Stimulated activated CD4-positive, alpha-beta T cell treated with anti-CD3 and anti-CD28 coated beads, Interleukin-2, amount 100 ng/mL, for 24 hours (primary cell): ENCODE measurements around the gene TRIM15.
"Not testable (repeated sequence)": the region's sequence is repeated elsewhere in the genome, so short reads cannot be mapped to it uniquely, and the experiment has no call there.

ENCODE experiments used
- DNase-seq, 2 donors: peaks; one replicate each; pipeline ENCODE4 v3.0.0-alpha.2; 2020

TRIM15 gene

DNA sequence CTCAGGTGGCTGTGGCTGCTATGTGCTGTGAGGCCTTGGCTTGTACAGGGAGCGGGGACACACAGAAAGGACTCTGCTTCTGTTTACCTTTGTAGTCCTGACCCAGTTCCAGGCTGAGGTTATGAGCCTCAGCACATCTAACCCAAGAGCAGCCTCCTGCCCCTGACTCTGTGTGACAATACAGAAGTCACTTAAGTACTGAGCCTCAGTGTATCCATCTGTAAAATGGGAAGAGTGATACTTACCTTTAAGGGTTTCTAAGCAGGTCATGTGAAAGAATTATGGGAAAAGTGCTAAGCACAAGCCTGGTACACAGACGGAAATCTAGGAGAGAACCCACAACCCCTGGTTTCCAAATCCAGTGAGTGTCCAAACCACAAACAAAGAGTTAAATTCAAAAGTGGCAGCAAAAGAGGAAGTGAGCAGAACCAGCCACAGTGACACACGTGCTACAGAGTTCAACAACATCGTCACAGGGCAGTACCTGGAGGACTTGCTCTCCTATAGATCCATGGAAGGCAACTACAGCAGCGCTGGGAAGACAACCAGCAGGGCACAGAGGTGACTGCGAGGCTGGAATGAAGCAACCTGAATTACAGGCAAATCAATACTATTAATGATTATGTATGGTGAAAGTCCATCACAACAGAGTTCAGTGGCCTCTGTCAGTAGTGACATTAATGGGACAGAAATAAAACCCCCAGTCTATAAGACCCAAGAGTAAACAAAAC lies 37.4 kb downstream of the TRIM15 start:
- no peak for DNase-seq

DNA sequence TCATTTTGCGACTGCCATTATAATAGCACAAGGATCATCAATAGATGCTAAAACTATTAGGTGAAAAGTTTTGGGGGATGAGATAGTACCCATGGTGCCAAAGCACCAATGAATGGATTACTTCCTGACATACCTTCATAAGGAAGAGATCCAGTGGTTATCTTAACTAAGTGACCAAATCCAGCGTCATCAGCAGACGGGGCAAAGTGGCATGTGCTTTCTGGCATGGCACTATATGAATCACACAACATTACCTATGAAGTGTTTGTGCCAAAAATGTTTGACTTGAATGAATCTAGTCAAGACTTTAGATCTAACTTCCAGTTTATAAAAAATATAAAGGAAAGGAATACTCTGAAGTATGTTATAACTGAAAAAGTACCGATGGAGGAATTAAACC lies 39.0 kb downstream of the TRIM15 start:
- no peak for DNase-seq

DNA sequence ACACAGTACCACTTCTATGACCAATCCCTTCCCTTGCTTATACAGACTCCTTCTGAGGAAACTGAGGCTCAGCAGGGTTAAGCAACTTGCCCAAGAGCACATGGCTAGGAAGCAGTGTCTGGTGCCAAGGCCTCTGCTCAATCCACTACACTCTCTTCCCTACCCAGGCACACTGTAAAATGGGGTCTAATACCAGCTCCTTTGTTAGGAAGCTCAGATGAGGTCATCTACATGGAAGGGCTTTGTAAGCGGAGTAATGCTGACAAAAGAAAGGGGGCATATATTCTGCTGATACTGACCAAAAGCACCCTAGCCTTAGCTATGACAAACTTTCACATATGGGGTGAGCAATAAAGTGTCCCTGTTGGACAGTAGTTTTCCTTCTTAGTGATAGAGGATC lies 40.8 kb downstream of the TRIM15 start:
- no peak for DNase-seq

DNA sequence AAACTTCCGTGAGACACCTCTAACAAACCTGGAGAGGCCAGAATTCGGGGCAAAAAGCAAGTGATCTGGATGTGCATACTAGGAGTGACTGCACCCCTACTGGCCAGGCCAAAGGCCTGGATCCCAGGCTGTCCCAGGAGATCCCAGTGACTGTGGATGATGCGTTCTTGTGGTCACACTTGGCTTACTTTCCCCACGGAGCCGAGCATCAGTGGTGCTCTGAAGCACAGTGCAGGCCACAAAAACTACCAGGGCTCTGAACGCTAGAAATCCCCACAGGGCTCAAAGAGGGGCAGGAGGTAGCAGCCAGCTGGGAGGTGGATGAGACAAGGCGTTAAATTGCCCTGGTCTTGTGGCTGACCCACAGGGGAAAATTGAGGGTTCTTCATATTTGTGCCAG lies 42.8 kb downstream of the TRIM15 start:
- no peak for DNase-seq

DNA sequence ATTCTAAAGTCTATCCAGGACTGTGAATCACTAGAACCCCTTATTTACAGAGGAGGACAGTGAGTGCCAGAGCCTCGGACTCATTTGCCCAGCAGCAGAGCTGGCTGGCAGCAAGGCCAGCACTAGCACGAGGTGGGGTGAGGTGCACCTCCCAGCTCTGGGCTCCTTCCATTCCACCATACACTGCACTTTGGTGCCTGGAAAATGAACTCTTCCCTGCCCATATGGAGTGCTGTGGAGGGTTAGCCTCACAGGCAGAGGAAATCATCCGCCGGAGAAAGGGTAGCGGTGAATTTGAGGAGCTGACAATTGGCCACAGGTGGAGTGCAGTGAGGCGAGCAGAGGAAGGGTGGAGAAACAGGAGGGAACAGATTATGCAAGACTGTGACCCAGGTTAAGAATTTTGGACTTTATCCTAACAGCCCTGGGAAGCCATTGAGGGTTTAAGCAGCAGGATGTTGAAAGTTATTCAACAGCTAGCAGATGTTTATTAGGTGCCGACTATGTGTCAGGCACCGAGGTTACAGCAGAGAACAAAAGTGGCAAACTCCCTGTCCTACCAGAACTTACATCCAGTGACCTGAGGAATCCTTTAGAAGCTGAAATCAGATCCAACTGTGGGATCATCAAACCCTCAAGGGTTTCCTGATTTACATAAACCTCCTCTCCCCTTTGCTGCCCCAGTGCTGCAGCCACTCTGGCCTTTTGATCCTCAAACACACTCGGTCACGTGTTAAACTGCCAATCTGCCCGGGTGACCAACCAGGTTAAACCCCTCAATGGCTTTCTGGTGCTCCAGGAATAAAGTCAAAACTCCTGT lies 43.7 kb downstream of the TRIM15 start:
- no peak for DNase-seq

DNA sequence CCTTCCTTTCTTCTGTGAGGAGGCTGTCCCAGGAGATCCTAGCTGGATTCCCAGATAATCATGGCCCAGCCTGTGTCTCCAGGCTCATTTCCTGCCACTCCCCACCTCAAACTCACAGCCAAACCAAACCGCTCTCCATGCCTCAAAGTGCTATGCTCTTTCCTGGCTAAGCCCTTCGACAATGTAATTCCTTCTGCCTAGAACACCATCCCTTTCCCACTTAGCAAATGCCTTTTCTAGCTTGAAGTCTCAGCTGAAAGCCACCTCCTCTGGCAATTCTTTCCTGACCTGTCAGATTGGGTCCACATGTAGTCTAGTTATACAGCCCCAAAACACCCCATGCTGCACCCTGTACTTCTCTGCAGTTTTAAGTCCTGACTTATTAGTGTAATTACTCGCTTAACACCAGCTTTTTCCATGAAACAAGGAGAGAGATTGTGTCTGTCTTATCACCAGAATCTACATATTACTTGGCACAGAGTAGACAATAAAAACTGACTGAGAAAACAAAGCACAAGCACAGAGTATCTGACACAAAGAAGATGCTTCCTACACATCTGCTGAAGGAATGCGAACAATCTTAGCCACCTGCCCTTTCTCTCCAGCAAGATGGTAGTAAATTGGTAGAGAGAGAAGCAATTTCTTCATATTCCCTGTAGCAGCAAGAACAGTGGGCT lies 44.4 kb downstream of the TRIM15 start:
- DNase-seq = no peak

DNA sequence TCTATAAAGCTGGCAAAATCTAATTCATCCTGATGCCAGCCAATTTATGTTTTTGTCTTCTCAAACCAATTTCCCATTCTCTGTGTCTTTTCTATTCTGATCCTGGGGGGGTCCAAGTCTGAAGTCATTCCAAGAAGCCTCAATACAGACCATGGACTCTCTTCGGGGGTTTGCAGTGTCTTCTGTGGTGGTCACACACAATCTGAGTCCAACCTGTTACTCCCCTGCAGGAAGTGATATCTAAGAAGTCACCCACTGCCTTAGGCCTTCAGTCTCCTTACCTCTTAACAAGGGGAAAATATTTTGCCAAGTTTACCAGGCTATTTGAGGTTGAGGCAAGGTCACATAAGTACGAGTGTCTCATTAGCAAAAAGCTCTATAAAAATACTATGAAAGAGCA lies 48.0 kb downstream of the TRIM15 start:
- DNase-seq = no peak

DNA sequence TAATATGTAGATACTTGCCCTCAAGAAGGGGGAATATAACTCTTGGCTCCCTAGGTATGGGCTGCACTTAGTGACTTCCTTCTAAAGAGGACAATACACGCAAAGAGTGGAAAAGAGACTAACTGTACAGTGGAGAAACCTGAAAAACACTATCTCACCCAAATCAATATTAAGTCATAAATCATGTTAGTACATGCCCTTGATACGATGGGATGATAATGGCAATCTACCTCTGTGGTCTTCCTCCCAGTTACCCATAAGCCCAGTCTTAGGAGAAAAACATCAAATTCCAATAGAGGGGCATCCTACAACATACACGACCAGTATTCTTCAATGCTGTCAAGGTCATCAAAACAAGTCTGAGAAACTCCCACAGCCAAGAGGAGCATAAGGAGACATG lies 48.6 kb downstream of the TRIM15 start:
- no peak for DNase-seq

DNA sequence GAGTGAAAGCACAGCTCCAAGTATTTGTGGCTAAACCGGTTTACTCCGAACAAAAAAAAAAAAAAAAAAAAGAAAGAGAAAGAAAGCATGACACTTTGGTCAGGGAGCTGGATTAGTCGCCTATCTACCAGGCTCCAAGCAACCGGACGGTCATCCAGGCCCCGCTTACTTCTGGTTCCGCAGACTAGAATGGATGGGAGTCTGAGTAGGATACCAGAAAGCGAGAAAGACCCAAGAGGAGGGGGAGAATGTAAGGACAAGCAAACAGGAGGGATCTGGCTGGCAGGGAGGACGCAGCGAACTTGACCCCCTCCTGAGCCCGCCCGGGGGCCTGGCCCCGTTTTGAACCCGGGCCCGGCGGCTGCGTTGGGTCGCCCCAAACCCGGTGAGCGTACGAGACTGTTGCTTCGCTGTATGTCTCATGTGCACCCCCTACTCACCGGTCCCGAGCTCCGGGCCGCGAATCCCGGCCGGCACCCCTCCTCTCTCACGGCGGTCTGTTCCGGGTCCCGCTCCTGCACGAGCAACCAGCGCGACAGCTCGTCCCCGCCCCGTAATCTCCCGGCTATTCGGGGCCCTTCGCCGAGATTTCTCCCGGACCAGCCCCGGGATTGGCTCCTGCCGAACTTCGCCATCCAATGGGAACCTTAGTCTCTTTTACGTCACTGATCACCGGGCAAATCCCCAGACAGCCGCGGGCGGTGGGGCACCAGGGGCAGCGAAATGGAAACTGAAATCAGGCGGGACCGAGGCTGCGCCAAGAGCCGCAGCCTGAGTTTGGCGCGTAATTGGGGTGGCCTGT lies 49.7 kb downstream of the TRIM15 start, which contains the start of gene TRIM26:
Gene TRIM26, minus strand, starts transcription at position 542 of the 802 bp plus-strand sequence. CDS start 14,303 bp downstream, outside the sequence.
- DNase-seq = peak; percentile 95 to 96

DNA sequence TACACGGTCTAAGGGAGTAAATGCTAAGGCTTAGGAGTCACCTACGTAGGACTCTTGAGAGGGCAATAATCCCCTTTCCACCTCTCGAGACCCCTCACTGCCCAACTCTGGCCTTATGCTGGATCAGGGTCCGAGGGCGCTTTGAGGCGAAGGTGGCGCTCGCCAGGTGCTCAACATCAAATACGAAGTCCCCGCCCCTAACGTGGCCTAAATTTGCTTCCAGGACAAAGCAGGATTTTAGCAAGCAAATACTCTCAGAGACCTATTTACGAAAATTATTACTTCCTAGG lies 50.3 kb downstream of the TRIM15 start:
- DNase-seq = no peak

DNA sequence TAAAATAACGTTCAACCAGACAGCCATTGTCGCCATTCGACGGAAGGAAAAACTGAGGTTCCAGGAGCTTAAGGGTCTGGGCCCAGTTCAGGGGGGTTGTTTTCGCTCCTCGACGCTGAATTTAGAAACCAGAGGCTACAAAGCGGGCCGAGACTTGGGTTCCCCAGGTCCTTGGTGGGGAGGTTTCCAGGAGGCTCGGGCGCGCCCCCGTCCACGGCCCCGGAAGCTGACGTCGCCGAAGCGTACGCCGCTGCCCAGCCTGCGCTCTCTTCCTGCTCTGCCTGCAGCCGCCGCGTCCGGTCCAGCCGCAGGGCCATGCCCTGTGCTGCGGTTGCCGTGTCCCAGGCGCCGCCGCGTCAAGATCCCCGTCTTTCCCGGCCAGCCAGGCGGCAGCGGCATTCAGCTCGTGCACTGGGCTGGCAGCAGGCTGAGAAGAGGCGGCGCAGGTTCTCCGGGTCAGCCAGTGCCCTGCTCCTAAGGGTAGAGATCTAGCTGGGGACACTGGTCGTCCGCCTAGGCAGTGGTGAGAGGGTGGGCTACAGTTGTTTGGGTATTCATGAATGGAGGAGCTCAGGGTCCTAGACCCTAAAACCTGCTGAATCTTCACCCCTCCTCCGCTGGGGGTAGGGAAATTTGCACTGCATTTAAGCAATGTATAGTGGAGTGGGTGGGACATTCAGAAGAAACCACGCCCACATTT lies 50.8 kb downstream of the TRIM15 start:
- peak; percentile 74 to 75 for DNase-seq

DNA sequence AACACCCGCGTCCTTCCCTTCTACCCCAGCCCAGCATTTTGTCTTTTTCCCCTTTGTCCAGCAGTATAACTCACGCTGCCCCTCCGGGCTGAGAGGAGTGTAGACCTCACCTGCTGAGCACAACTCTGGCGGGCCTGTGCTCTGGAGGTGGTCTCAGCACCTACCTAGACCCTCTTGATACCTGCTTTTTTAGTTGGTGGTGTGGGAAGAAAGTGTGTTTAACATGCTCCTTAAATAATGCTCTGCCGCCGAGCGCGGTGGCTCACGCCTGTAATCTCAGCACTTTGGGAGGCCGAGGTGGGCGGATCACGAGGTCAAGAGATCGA lies 51.3 kb downstream of the TRIM15 start:
- no peak for DNase-seq

DNA sequence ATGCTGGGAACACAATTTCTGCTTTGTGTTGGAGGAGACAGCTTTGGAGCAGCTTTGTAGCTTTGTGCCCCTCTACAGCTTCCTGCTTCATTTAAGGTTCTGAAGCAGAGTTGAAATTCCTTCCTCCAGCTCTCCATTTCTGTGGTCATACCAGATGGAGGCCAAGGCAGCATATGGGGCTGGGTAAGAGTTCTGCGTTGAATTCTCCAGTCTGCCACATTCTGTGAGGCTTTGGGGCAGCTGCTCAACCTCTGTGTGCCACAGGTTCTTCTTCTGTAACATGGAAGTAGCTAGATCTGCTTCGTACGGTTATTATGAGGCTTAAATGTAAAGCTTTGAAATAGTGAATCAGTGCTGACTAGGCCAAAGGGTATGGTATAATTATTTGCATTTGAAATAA lies 52.8 kb downstream of the TRIM15 start:
- no peak for DNase-seq

DNA sequence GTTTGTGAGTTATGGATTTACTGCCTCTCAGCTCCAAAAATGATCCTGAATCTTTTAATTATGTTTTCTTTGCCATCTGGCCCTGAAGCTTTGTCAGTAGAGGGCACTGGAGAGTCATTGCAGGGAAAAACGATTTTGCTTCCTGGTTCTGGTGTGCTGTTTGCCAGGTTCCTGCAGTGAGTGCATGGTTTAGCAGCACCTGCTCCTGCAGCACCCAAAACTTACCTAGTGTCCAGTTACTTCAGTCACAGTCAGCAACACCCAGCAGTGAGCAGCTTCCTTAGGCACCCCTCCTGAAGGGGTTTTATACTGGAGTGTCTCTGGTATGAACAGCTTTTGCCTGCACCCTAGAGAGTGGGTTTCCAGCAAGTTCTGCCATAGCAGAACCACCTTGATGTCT lies 55.9 kb downstream of the TRIM15 start:
- DNase-seq = peak; percentile 32 to 57

DNA sequence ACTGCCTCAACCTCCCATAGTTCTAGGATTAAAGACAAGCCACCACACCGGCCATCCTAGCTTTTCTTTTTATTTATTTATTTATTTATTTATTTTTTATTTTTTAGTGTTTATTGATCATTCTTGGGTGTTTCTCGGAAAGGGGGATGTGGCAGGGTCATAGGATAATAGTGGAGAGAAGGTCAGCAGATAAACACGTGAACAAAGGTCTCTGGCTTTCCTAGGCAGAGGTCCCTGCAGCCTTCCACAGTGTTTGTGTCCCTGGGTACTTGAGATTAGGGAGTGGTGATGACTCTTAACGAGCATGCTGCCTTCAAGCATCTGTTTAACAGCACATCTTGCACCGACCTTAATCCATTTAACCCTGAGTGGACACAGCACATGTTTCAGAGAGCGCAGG lies 58.0 kb downstream of the TRIM15 start:
- not testable (repeated sequence) for DNase-seq

DNA sequence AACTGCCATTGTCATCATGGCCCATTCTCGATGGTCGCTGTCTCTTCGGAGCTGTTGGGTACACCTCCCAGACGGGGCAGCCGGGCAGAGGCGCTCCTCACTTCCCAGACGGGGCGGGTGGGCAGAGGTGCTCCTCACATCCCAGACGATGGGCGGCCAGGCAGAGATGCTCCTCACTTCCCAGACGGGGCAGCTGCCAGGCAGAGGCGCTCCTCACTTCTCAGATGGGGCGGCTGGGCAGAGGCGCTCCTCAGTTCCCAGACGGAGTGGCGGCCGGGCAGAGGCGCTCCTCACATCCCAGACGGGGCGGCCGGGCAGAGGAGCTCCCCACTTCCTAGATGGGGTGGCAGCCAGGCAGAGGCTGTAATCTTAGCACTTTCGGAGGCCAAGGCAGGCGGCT lies 58.6 kb downstream of the TRIM15 start:
- DNase-seq = not testable (repeated sequence)
